IPS DF 6.9 (cell line): ENCODE measurements around the gene NEAT1.
A peak's percentile ranks its signal among the peaks of the same experiment; 100 is the strongest.
"Not testable (repeated sequence)": the region's sequence is repeated elsewhere in the genome, so short reads cannot be mapped to it uniquely, and the experiment has no call there.

Experiments
- DNase-seq: peaks from one replicate; pipeline ENCODE4 v3.0.0-alpha.2; 2013; ENCODE audit warnings: low read depth, low spot score
- H3K27ac ChIP-seq: one replicate; pipeline ENCODE4 v1.5.1; 2013; ENCODE audit warnings: low read length, control low read depth
- H3K27me3 ChIP-seq: 2 replicates; pipeline ENCODE4 v1.6.1; 2013; ENCODE audit warnings: mild to moderate bottlenecking, low read length; ENCODE audit not compliant: control insufficient read depth, insufficient read depth
- H3K36me3 ChIP-seq: 2 replicates; pipeline ENCODE4 v1.6.1; 2013; ENCODE audit warnings: low read length; ENCODE audit not compliant: control insufficient read depth, insufficient read depth
- H3K4me1 ChIP-seq: 2 replicates; pipeline ENCODE4 v1.6.1; 2013; ENCODE audit warnings: low read length; ENCODE audit not compliant: control insufficient read depth, insufficient read depth
- H3K4me3 ChIP-seq: 2 replicates; pipeline ENCODE4 v1.5.1; 2013; ENCODE audit warnings: mild to moderate bottlenecking, low read length
- H3K9me3 ChIP-seq: 2 replicates; pipeline ENCODE4 v1.6.1; 2013; ENCODE audit warnings: low read length, inconsistent platforms; ENCODE audit not compliant: control insufficient read depth, insufficient read depth
- WGBS: extraction: QIAGEN DNeasy Blood & Tissue Kit; methylation state at CpG from one replicate; pipeline ENCODE4 v1.1.7; 2013; ENCODE audit warnings: mixed read lengths, missing lambda C conversion rate; ENCODE audit not compliant: insufficient read length, insufficient coverage; 5-methylcytosine and 5-hydroxymethylcytosine counted together

The NEAT1 gene

GRCh38 chr11:65445604-65446445 lies 23.2 kb downstream of the NEAT1 start:
- H3K36me3 ChIP-seq, result no peaks in the 10 kb centered on the region
- no peak for DNase-seq
- WGBS, result no CpG with 5 or more reads among the region's 11 CpGs
- H3K9me3 ChIP-seq, result no peaks in the 10 kb centered on the region
- H3K4me1 ChIP-seq, result no peaks in the 10 kb centered on the region; the same call in 1 of the 2 replicates
- H3K27me3 ChIP-seq, result no peaks in the 10 kb centered on the region
- no peak overlapping the region for H3K27ac ChIP-seq
- no peak overlapping the region for H3K4me3 ChIP-seq

- H3K27ac ChIP-seq, result no peak overlapping the region
- no CpG with 5 or more reads among the region's 11 CpGs for WGBS
- no peaks in the 10 kb centered on the region for H3K36me3 ChIP-seq
- H3K9me3 ChIP-seq, result no peaks in the 10 kb centered on the region
- no peaks in the 10 kb centered on the region for H3K27me3 ChIP-seq
- no peak overlapping the region for H3K4me3 ChIP-seq
- DNase-seq, result no peak
- no peaks in the 10 kb centered on the region; the same call in 1 of the 2 replicates for H3K4me1 ChIP-seq
These were observed 24.1 kb downstream of the NEAT1 start for GRCh38 chr11:65446446-65447277.

GRCh38 chr11:65448074-65448417 lies 25.4 kb downstream of the NEAT1 start:
- Histone ChIP-seq H3K27ac (no peak overlapping the region), H3K36me3 (no peaks in the 10 kb centered on the region), H3K4me1 (no peaks in the 10 kb centered on the region), H3K27me3 (no peaks in the 10 kb centered on the region), H3K4me3 (no peak overlapping the region), H3K9me3 (no peaks in the 10 kb centered on the region)
- WGBS, result no CpG with 5 or more reads among the region's 2 CpGs
- DNase-seq, result no peak

GRCh38 chr11:65448418-65449105 lies 26.0 kb downstream of the NEAT1 start:
- no peak overlapping the region for H3K4me3 ChIP-seq
- no peaks in the 10 kb centered on the region for H3K36me3 ChIP-seq
- no peak overlapping the region for H3K27ac ChIP-seq
- no peaks in the 10 kb centered on the region for H3K27me3 ChIP-seq
- no peak for DNase-seq
- H3K9me3 ChIP-seq, result no peaks in the 10 kb centered on the region
- WGBS, result no CpG with 5 or more reads among the region's 3 CpGs
- H3K4me1 ChIP-seq, result no peaks in the 10 kb centered on the region

GRCh38 chr11:65451301-65451700 lies 28.7 kb downstream of the NEAT1 start:
- H3K36me3 ChIP-seq, H3K4me1 ChIP-seq, H3K27me3 ChIP-seq, DNase-seq, H3K27ac ChIP-seq, H3K4me3 ChIP-seq, H3K9me3 ChIP-seq: not testable (repeated sequence)
- no CpG with 5 or more reads among the region's 30 CpGs for WGBS

GRCh38 chr11:65452259-65452658 lies 29.7 kb downstream of the NEAT1 start:
- H3K27me3 ChIP-seq, H3K36me3 ChIP-seq, H3K27ac ChIP-seq, DNase-seq, H3K9me3 ChIP-seq, H3K4me3 ChIP-seq, H3K4me1 ChIP-seq: not testable (repeated sequence)
- no CpG with 5 or more reads among the region's 3 CpGs for WGBS

- Histone ChIP-seq H3K27ac (no peak overlapping the region), H3K27me3 (peaks cover 13% of the 10 kb centered on the region; the same call in 1 of the 2 replicates), H3K36me3 (no peaks in the 10 kb centered on the region), H3K4me1 (peaks cover 5% of the 10 kb centered on the region; the same call in 1 of the 2 replicates), H3K4me3 (no peak overlapping the region), H3K9me3 (no peaks in the 10 kb centered on the region)
- DNase-seq, result no peak
- no CpG with 5 or more reads among the region's 8 CpGs for WGBS
These were observed 30.4 kb downstream of the NEAT1 start for GRCh38 chr11:65452806-65453490.

- peaks cover 5% of the 10 kb centered on the region; the same call in 1 of the 2 replicates for H3K4me1 ChIP-seq
- DNase-seq, result no peak
- H3K27me3 ChIP-seq, result peaks cover 24% of the 10 kb centered on the region
- H3K27ac ChIP-seq, result no peak overlapping the region
- H3K9me3 ChIP-seq, result no peaks in the 10 kb centered on the region
- WGBS, result no CpG with 5 or more reads among the region's 10 CpGs
- no peak overlapping the region; the same call in 1 of the 2 replicates for H3K4me3 ChIP-seq
- no peaks in the 10 kb centered on the region for H3K36me3 ChIP-seq
These were observed 31.7 kb downstream of the NEAT1 start for GRCh38 chr11:65454311-65454695.

- DNase-seq, result peak; percentile 68
- Histone ChIP-seq H3K4me1 (peaks cover 5% of the 10 kb centered on the region; the same call in 1 of the 2 replicates), H3K27ac (no peak overlapping the region), H3K9me3 (no peaks in the 10 kb centered on the region), H3K4me3 (peak overlapping the region; percentile 39; the same call in 1 of the 2 replicates), H3K27me3 (peaks cover 24% of the 10 kb centered on the region), H3K36me3 (no peaks in the 10 kb centered on the region)
- no CpG with 5 or more reads among the region's 47 CpGs for WGBS
These were observed 32.3 kb downstream of the NEAT1 start for GRCh38 chr11:65454696-65455456.
